Measurements from ENCODE around the gene PGM1. TPM values are rescaled to one million over a fixed set of nuclear protein-coding genes. Genes with fewer than 3 reads are reported as not detected.
A peak's percentile ranks its signal among the peaks of the same experiment; 100 is the strongest.

Gene PGM1
- total RNA-seq, 1 donor from 2014 or later, result 38.5 TPM

DNA sequence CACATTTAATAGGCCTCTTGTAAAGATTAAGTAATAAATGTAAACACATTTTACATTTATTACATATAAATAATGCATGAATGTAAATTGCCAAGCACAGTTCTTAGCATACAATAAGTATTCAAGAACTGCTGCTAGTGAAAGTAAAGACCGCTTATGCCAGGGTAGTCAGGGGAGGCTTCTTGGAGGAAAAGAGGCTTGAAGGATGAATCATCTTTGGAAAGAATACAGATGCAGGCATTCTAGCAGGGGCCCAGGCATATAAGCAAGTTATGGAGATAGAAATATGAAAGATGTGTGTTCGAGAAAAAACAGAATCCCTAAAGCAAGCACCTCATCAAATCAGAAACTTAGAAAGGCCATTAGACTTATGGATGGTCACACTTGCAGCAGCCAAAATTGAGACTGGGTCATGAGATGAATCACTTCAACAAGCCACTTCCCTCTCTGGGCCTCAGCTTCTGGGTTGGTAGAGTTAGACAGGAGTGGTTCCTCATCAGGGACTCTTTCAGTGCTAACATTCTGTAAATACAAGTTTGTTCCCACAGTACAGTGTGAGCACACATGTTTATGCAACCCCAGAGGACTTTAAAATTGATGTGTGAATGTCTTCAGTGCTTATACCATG lies 100.8 kb downstream of the PGM1 start:
- DNase-seq (ENCODE audit: low read depth, low spot score), result no peak

DNA sequence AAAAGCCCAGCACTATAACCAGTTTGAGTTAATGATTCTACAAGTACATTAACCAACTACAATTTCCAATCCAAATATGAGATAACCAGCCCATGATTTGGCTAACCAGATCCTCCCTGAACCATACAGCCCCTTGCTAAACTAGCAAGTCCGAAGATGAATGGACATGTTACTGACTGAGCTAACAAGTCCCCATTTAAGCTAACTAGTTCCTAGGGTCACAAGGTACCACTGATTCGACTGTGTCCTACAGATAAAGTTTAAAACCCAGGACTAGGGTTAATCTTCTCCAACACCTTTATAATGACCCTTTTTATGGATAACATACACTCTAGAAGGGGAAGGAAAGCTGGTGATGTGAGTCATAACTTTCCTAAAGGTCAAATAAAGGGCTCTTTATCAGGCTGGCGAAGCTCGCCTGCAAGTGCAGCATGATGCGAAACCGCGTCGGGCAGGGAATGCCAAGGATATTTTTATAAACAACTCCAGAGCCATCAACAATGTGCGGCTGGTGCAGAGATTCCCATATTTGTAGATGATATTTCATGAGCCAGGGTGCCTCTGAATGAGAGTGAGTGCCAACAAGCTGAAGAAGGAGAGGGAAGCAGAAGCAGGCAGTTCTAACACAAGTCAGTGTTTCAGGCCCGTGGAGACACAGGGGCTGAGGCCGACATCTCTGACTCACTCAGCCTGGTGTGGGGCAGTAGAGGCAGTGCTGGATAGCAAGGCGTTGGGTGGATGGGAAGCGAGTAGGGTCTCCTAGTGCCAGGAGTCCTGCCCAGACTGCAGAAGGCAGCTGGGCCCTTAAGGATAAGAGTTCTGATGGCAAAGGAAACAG lies 105.0 kb downstream of the PGM1 start:
- peak; percentile 24 for DNase-seq (ENCODE audit: low read depth, low spot score)

DNA sequence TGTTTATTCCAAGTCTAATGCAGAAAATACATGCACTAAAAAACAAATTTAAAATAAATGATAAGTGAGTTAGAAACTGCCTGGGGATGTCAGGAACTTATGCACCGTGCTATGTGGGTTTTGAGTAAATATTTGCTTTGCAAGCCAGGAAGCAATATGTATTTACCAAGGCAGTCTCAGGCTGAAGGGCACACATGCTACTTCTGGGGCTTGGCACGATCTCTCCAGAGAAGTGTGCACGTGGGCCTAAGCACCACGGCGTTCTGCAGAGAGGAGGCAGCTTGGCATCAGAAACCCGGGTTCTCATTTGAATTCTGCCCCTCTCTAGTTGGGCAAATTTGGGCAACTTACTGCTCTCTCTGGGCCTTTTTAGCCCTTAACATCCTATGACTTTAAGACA lies 108.0 kb downstream of the PGM1 start:
- DNase-seq (ENCODE audit: low read depth, low spot score), result no peak

DNA sequence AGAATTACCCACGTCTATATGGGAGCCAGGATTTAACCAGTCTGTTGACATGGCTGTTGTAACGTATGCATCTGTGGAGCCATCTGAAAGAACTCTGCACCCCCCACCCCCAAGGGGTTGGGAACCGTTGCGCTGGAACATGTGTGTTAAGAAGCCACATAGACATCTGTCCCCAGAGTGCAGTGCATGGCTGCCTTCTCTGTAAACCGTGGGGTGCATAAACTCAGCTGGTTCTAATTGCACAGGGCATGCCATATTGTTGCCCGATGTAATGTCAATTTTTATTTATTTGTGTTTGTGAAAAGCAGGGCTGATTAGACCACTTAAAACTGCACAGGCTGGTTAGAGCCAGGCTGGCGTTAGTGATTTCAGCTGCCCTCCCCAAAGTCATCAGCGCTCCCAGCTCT lies 110.5 kb downstream of the PGM1 start:
- DNase-seq (ENCODE audit: low read depth, low spot score), result no peak

DNA sequence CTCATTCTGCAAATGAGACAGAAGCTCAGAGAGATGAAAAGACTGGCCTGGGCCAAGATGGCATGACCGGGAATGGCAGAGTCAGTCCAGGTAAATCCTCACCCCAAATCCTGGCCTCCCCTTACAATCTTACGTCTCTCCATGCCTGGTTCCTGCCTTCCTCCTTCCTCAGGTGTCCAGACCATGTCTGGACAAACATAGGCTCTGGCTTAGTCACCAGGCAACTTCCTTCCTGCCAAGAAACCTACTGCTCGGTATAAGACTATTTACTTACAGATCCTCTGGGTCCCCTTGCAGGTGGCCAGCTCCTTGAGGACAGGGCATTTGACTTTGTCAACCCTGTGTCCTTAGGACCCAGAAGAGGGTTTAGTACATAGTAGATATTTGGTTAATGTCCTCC lies 111.2 kb downstream of the PGM1 start:
- DNase-seq (ENCODE audit: low read depth, low spot score), result no peak

DNA sequence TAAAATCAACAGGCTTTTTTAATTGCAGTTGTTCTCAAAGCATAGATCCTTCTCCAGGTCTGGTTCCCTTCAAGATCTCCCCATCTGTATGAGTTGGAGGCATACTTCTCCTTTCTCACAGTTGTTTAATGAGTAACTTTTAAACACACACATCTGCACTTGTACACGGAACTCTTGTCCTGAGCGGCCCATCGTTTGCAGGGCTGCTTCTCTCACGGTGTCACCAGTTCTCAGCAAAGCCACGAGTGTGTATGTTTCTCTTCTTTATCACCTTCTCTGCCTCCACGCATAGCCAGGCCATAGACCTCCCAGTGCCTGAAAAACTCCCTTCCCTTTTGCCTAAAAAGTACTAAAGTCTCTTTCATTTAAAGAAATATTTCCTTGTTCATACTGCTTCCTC lies 111.9 kb downstream of the PGM1 start:
- DNase-seq (ENCODE audit: low read depth, low spot score), result no peak

DNA sequence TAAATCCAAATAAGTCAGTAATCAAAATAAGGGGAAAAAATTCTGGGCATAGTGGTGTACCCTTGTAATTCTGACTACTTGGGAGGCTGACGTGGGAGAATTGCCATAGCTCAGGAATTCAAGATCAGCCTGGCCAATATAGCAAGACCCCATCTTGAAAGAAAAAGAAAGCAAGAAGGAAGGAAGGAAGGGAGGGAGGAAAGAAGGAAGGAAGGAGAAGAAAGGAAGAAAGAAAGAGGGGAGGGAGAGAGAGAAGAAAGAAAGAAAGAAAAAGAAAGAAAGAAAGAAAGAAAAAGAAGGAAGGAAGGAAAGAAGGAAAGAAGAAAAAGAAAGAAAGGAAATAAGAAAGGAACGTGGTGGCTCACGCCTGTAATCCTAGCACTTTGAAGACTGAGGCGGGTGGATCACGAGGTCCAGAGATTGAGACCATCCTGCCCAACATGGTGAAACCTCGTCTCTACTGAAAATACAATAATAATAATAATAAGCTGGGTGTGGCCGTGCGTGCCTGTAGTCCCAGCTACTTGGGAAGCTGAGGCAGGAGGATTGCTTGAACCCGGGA lies 116.1 kb downstream of the PGM1 start:
- DNase-seq (ENCODE audit: low read depth, low spot score), result no peak

Other genes starting within 250 kb of the PGM1 start
- 16.2 and 27.2 TPM in 2 replicates for gene ALG6, start 225.8 kb upstream of the PGM1 start, total RNA-seq
- gene ITGB3BP, start 70.2 kb upstream of the PGM1 start, total RNA-seq, result 23.3 and 27.2 TPM in 2 replicates
- 4.1 and 5.9 TPM in 2 replicates for gene EFCAB7, start 69.9 kb upstream of the PGM1 start, total RNA-seq
- 2.5 and 3.3 TPM in 2 replicates for gene ROR1, start 180.6 kb downstream of the PGM1 start, total RNA-seq